PC-3 (cell line): ENCODE data around the gene CSDE1. TPM values are rescaled to one million over a fixed set of nuclear protein-coding genes. Genes with fewer than 3 reads are reported as not detected.

Experiments
- ATAC-seq: fragments of 200-7000 bp; cut with Tn5 transposase; 2 replicates; pipeline ENCODE4 v1.9.1; 2020; ENCODE audit warnings: mild to moderate bottlenecking, moderate library complexity
- BruUV-seq: library from RNA; stranded (reverse); fragments of 400-500 nt; replicated peaks from 2 replicates; lab custom pipeline; 2021; lab: Mats Ljungman, UMichigan
- CTCF ChIA-PET: fragments of 300-600 bp; sonication (Branson Sonifier 250); formaldehyde crosslinking; loops from one replicate; lab custom pipeline; 2022; ENCODE audit warnings: antibody characterized with exemption; lab: Charles Lee
- POLR2A ChIA-PET: fragments of 300-600 bp; sonication (Branson Sonifier 250); formaldehyde crosslinking; loops from one replicate; lab custom pipeline; 2022; ENCODE audit warnings: antibody characterized with exemption; ENCODE audit not compliant: unreplicated experiment; lab: Charles Lee
- DNase-seq: peaks from one replicate; pipeline ENCODE4 v3.0.0-alpha.2; 2015
- H2AFZ ChIP-seq: fragments of 300-600 bp; sonication (generic); 2 replicates; pipeline ENCODE4 v1.6.0; 2016; ENCODE audit warnings: antibody characterized with exemption, low read length
- H3F3A ChIP-seq: fragments of 300-600 bp; sonication (generic); one replicate; pipeline ENCODE4 v1.6.0; 2017; ENCODE audit warnings: antibody characterized with exemption, low read length, control low read depth, mild to moderate bottlenecking; ENCODE audit not compliant: unreplicated experiment
- H3K27ac ChIP-seq: fragments of 300-600 bp; sonication (generic); 2 replicates; pipeline ENCODE4 v1.5.1; 2016; ENCODE audit warnings: mild to moderate bottlenecking, low read length
- H3K27me3 ChIP-seq: fragments of 300-600 bp; sonication (generic); 2 replicates; pipeline ENCODE4 v1.6.1; 2016; ENCODE audit warnings: low read length, mixed read lengths
- H3K36me3 ChIP-seq: fragments of 300-600 bp; sonication (generic); 2 replicates; pipeline ENCODE4 v1.6.1; 2016; ENCODE audit warnings: low read depth, mixed run types, low read length, mixed read lengths
- H3K4me1 ChIP-seq: fragments of 300-600 bp; sonication (generic); 2 replicates; pipeline ENCODE4 v1.5.1; 2016; ENCODE audit warnings: low read length; ENCODE audit not compliant: insufficient read depth
- H3K4me2 ChIP-seq: fragments of 300-600 bp; sonication (generic); 2 replicates; pipeline ENCODE4 v1.6.0; 2016; ENCODE audit warnings: low read length
- H3K4me3 ChIP-seq: fragments of 300-600 bp; sonication (generic); 2 replicates; pipeline ENCODE4 v1.5.1; 2016; ENCODE audit warnings: mild to moderate bottlenecking, low read length, mixed read lengths
- H3K79me2 ChIP-seq: fragments of 300-600 bp; sonication (generic); 2 replicates; pipeline ENCODE4 v1.6.1; 2017; ENCODE audit warnings: low read length, mixed read lengths
- H3K9ac ChIP-seq: fragments of 300-600 bp; sonication (generic); 2 replicates; pipeline ENCODE4 v1.6.0; 2016; ENCODE audit warnings: mild to moderate bottlenecking, low read length
- H3K9me2 ChIP-seq: fragments of 300-600 bp; sonication (generic); replicated peaks from 2 replicates; pipeline ENCODE4 v1.6.1; 2016; ENCODE audit warnings: mixed run types, low read length, mixed read lengths
- H3K9me3 ChIP-seq: fragments of 300-600 bp; sonication (generic); 2 replicates; pipeline ENCODE4 v1.6.1; 2016; ENCODE audit warnings: low read length, mixed read lengths
- H4K20me1 ChIP-seq: fragments of 300-600 bp; sonication (generic); 2 replicates; pipeline ENCODE4 v1.6.1; 2016; ENCODE audit warnings: low read length, mixed read lengths
- CTCF ChIP-seq: fragments of 300-600 bp; sonication (generic); conservative IDR thresholded peaks from 2 replicates; pipeline ENCODE4 v1.5.1; 2017; ENCODE audit warnings: antibody characterized with exemption, low read depth, mild to moderate bottlenecking, low read length
- EZH2 ChIP-seq: fragments of 300-600 bp; sonication (generic); IDR thresholded peaks from one replicate; pipeline ENCODE4 v1.6.1; 2017; ENCODE audit warnings: antibody characterized with exemption, mild to moderate bottlenecking, low read length; ENCODE audit not compliant: unreplicated experiment
- EZH2phosphoT487 ChIP-seq: fragments of 300-600 bp; sonication (generic); IDR thresholded peaks from 2 replicates; pipeline ENCODE4 v1.6.1; 2018; ENCODE audit warnings: mild to moderate bottlenecking, antibody characterized with exemption, low read length, borderline replicate concordance
- intact Hi-C: fragments of 100-400 bp; cut with micrococcal nuclease; formaldehyde crosslinking; loops from 2 replicates; pipeline ENCODE4 v1.9.0; 2023
- total RNA-seq: library from RNA; depleted of rRNA; stranded (reverse); fragments of >200 nt; gene quantifications from 2 replicates; pipeline ENCODE4 v1.2.3, GENCODE V29; 2014

CSDE1 gene
- total RNA-seq, 1 experiment from 2014 or later, result 480 TPM

- no peaks in the 10 kb centered on the region for H3K79me2 ChIP-seq
- H3K36me3 ChIP-seq, result peaks cover 19% of the 10 kb centered on the region; the same call in 1 of the 2 replicates
- no peak overlapping the region for H3K27ac ChIP-seq
- H2AFZ ChIP-seq, result no peak overlapping the region
- H3K27me3 ChIP-seq, result no peaks in the 10 kb centered on the region
- H4K20me1 ChIP-seq, result no peaks in the 10 kb centered on the region
- POLR2A ChIA-PET, result interaction anchor here (1.2 kb wide), 1 partner anchor 14 kb away, joined by 8 read pairs; the partner anchor contains the start of gene NRAS
- CTCF ChIA-PET, result interaction anchor here (0.6 kb wide), 1 partner anchor 1893 kb away, joined by 4 read pairs; no protein-coding TSS in a partner anchor
- no peak overlapping the region for H3K9ac ChIP-seq
- no peak overlapping the region for H3K4me2 ChIP-seq
- no peak overlapping the region for H3K4me3 ChIP-seq
- intact Hi-C loops, result no loop called here
- no peaks in the 10 kb centered on the region for H3K9me3 ChIP-seq
- no peak for DNase-seq
- H3K9me2 ChIP-seq, result no peaks in the 10 kb centered on the region
- no peaks in the 10 kb centered on the region for H3K4me1 ChIP-seq
- BruUV-seq, result no TSS peak
- H3F3A ChIP-seq, result no peaks in the 10 kb centered on the region
- ATAC-seq, result no peak
- no peak for TF ChIP-seq CTCF
- TF ChIP-seq EZH2, result no peak
- TF ChIP-seq EZH2phosphoT487, result no peak
Observed at GRCh38 chr1:114702737-114703136, 55.0 kb downstream of the CSDE1 start.

- TF ChIP-seq EZH2 (no peak), EZH2phosphoT487 (no peak), CTCF (no peak)
- no peak overlapping the region for H3K9ac ChIP-seq
- no peaks in the 10 kb centered on the region for H3F3A ChIP-seq
- no peak for DNase-seq
- no TSS peak for BruUV-seq
- H3K9me2 ChIP-seq, result no peaks in the 10 kb centered on the region
- intact Hi-C loops, result no loop called here
- no peaks in the 10 kb centered on the region for H3K4me1 ChIP-seq
- H4K20me1 ChIP-seq, result no peaks in the 10 kb centered on the region
- no peaks in the 10 kb centered on the region for H3K9me3 ChIP-seq
- ATAC-seq, result no peak
- ChIA-PET POLR2A (interaction anchor here (1.2 kb wide), 1 partner anchor 14 kb away, joined by 8 read pairs; the partner anchor contains the start of gene NRAS), CTCF (no interaction called here)
- no peaks in the 10 kb centered on the region for H3K27me3 ChIP-seq
- no peaks in the 10 kb centered on the region for H3K79me2 ChIP-seq
- no peak overlapping the region for H3K4me3 ChIP-seq
- no peak overlapping the region for H2AFZ ChIP-seq
- H3K27ac ChIP-seq, result no peak overlapping the region
- no peak overlapping the region for H3K4me2 ChIP-seq
- peaks cover 11% of the 10 kb centered on the region; the same call in 1 of the 2 replicates for H3K36me3 ChIP-seq
Observed at GRCh38 chr1:114701931-114702330, 55.9 kb downstream of the CSDE1 start.

GRCh38 chr1:114700036-114700600 lies 57.7 kb downstream of the CSDE1 start:
- Histone ChIP-seq H3F3A (no peaks in the 10 kb centered on the region), H3K9me3 (no peaks in the 10 kb centered on the region), H3K9me2 (no peaks in the 10 kb centered on the region), H3K9ac (no peak overlapping the region), H3K27ac (no peak overlapping the region), H4K20me1 (no peaks in the 10 kb centered on the region), H3K27me3 (no peaks in the 10 kb centered on the region), H3K36me3 (no peaks in the 10 kb centered on the region), H2AFZ (no peak overlapping the region), H3K4me2 (no peak overlapping the region), H3K79me2 (no peaks in the 10 kb centered on the region), H3K4me1 (no peaks in the 10 kb centered on the region), H3K4me3 (no peak overlapping the region)
- ATAC-seq (peak; percentile 13; the same call in 1 of the 2 replicates), DNase-seq (no peak)
- no TSS peak for BruUV-seq
- POLR2A ChIA-PET, result no interaction called here
- intact Hi-C loops, result no loop called here
- CTCF ChIA-PET, result no interaction called here
- no peak for TF ChIP-seq EZH2phosphoT487
- TF ChIP-seq CTCF, result no peak
- no peak for TF ChIP-seq EZH2
